Hepatocyte (in vitro differentiated cells): ENCODE data around the gene TTLL9.

Source experiments
- CTCF ChIP-seq: fragments of 200-600 bp; sonication (generic); IDR thresholded peaks from 2 replicates; pipeline ENCODE4 v1.5.1; 2016; ENCODE audit warnings: antibody characterized with exemption, mild to moderate bottlenecking; ENCODE audit not compliant: poor library complexity
- EZH2 ChIP-seq: fragments of 200-600 bp; sonication (generic); IDR thresholded peaks from 2 replicates; pipeline ENCODE4 v1.6.1; 2016; ENCODE audit warnings: antibody characterized with exemption, mild to moderate bottlenecking, borderline replicate concordance

GRCh38 chr20:31949877-31950646 is 79.6 kb downstream of the TTLL9 start:
- TF ChIP-seq CTCF = no peak
- TF ChIP-seq EZH2 = no peak
